Spinal cord (tissue), 10 donors: ENCODE results near the gene SUN1. TPM values are rescaled to one million over a fixed set of nuclear protein-coding genes. Genes with fewer than 3 reads are reported as not detected.
"Not testable (repeated sequence)": the region's sequence is repeated elsewhere in the genome, so short reads cannot be mapped to it uniquely, and the experiment has no call there.

Source experiments
- DNase-seq, 6 donors: peaks; one replicate each; pipeline versions ENCODE4 v3.0.0 to v3.0.0-alpha.2; 2013 to 2015; ENCODE audit warnings: low spot score in 6 of 6, low read depth in 4 of 6
- H3K27ac ChIP-seq: one replicate; pipeline ENCODE4 v1.5.1; 2013; ENCODE audit warnings: low read depth, low read length, control low read depth
- H3K27me3 ChIP-seq: one replicate; pipeline ENCODE4 v1.6.1; 2013; ENCODE audit warnings: low read length; ENCODE audit not compliant: control insufficient read depth, insufficient read depth
- H3K36me3 ChIP-seq: one replicate; pipeline ENCODE4 v1.6.1; 2013; ENCODE audit warnings: low read length; ENCODE audit not compliant: control insufficient read depth, insufficient read depth
- H3K4me1 ChIP-seq: one replicate; pipeline ENCODE4 v1.6.1; 2013; ENCODE audit warnings: low read length; ENCODE audit not compliant: control insufficient read depth, insufficient read depth
- H3K4me3 ChIP-seq: one replicate; pipeline ENCODE4 v1.5.1; 2013; ENCODE audit warnings: low read depth, low read length, control low read depth
- H3K9me3 ChIP-seq: one replicate; pipeline ENCODE4 v1.6.1; 2013; ENCODE audit warnings: low read length; ENCODE audit not compliant: control insufficient read depth, insufficient read depth
- WGBS: methylation state at CpG from one replicate; pipeline ENCODE4 v1.1.5; 2013; ENCODE audit warnings: missing lambda C conversion rate; ENCODE audit not compliant: insufficient coverage; 5-methylcytosine and 5-hydroxymethylcytosine counted together
- polyA plus RNA-seq, 2 donors: library from polyadenylated mRNA; unstranded; fragments of 120-200 nt; gene quantifications; one replicate each; pipeline ENCODE4 v1.2.1, GENCODE V29; 2013; ENCODE audit not compliant: insufficient read length in 2 of 2
- total RNA-seq, 2 donors: library from RNA; depleted of rRNA in 1 of 2; stranded (reverse); fragments of 120-200 nt in 1 of 2; fragments of >200 nt in 1 of 2; gene quantifications; one replicate each; pipeline versions ENCODE4 v1.2.3 to v1.2.4, GENCODE V29; 2013 to 2014
- donor health status: healthy.

SUN1 gene
- total and polyA plus RNA-seq, 4 donors, result 114 to 185 (median 170) TPM

GRCh38 chr7:908159-908581, 75.9 kb downstream of the SUN1 start:
- no peak overlapping the region for H3K27ac ChIP-seq
- peaks cover 63% of the 10 kb centered on the region for H3K36me3 ChIP-seq
- no peak for DNase-seq
- no peaks in the 10 kb centered on the region for H3K9me3 ChIP-seq
- H3K4me1 ChIP-seq, result peaks cover 39% of the 10 kb centered on the region
- H3K27me3 ChIP-seq, result peaks cover 21% of the 10 kb centered on the region
- H3K4me3 ChIP-seq, result no peak overlapping the region
- 72% methylated on average over 9 of the region's 12 CpGs for WGBS

DNA sequence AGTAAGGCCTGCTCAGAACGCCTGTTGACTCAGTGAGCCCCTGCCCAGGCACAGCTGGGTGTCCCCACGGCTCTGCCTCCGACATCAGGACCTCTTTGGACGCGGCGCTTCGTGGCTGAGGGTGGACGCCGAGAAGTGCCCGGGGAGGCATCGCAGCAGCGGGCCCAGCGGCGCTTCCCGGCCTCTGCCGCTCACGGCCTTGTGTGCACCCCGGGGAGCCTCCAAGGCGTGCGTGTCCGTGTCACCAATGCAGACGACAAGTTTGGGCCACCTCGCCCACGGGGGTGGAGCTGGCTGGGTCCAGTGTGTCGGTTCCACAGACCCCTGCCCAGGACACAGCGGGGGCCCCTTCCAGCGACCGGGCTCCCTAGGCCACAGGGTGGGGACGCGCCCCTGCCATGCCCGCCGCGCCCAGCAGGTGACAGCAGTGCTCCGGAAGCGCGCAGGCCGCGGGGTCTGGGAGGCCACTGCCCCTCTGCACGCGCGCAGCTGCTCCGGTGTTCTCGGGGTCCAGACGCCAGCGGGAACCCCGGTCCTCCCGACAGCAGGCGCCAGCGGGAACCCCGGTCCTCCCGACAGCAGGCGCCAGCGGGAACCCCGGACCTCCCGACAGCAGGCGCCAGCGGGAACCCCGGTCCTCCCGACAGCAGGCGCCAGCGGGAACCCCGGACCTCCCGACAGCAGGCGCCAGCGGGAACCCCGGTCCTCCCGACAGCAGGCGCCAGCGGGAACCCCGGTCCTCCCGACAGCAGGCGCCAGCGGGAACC, 76.5 kb downstream of the SUN1 start:
- H3K4me3 ChIP-seq, H3K9me3 ChIP-seq, H3K27ac ChIP-seq: not testable (repeated sequence)
- WGBS, result 16% methylated on average over 47 of the region's 73 CpGs
- peaks cover 21% of the 10 kb centered on the region for H3K27me3 ChIP-seq
- peak in 1 of 6 donors; percentile 55 for DNase-seq
- H3K36me3 ChIP-seq, result peaks cover 60% of the 10 kb centered on the region
- H3K4me1 ChIP-seq, result peaks cover 39% of the 10 kb centered on the region

DNA sequence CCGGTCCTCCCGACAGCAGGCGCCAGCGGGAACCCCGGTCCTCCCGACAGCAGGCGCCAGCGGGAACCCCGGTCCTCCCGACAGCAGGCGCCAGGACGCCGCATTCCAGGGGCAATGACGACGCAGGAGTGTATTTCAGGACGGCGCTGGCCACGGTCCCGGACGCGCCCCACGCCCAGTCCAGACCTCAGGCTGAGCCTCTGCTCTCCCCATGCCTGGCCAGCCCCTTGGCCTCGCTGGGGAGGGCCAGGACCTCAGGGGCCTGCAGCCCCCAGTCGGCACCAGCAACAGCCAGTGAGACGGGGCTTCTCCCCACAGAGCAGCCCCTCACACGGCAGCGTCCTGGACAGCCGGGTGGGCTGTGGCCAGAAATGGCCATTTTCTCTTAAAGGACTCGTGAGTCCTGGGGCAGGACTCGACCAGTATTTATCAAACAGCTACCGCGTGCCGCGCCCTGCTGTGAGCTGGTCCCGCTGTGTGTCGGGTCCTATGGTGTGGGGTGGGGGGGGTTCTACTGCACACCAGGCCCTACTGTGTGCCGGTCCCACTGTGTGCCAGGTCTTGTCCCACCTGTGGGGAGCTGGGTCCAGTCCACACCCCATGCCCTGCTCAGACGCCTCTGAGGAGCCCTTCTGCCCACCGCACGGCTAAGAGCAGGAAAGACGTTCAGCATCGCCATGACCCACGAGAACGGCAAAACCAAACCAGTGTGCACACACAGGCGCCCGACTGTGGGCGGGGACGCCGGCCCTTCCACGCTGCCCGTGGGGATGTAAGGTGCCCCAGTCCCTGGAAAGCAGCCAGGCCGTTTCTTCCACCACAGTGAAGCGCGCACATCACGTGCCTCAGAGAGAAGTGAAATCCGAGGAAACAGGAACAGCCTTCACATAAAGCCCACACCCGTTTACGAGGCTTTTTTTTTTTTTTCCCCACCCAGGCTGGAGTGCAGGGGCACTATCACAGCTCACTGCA, 77.4 kb downstream of the SUN1 start:
- no peak for DNase-seq
- Histone ChIP-seq H3K27me3 (peaks cover 21% of the 10 kb centered on the region), H3K27ac (no peak overlapping the region), H3K9me3 (no peaks in the 10 kb centered on the region), H3K36me3 (peaks cover 60% of the 10 kb centered on the region), H3K4me3 (no peak overlapping the region), H3K4me1 (peaks cover 46% of the 10 kb centered on the region)
- WGBS, result 30% methylated on average over 45 of the region's 58 CpGs

DNA sequence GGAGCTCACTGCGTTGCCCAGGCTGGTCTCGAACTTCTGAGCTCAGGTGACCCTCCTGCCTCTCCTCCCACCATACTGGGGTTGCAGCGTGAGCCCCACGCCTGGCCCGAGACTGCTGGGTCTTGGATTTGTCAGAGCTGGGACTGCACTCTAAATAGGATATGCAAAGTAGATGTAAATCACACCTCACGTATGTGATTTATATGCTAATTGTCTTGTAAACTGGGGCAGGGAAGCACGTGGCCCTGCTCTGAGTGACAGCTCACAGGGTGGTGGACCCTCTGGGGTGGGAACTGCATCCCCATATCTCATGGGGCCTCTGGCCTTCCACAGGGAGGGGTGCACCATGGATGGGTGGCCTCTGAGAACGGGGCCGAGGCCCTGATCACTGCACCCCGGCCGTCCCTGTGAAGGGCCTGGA, 78.2 kb downstream of the SUN1 start:
- 65% methylated on average over 9 of the region's 11 CpGs for WGBS
- Histone ChIP-seq H3K36me3 (peaks cover 64% of the 10 kb centered on the region), H3K4me1 (peaks cover 55% of the 10 kb centered on the region), H3K27ac (no peak overlapping the region), H3K27me3 (peaks cover 19% of the 10 kb centered on the region), H3K9me3 (no peaks in the 10 kb centered on the region), H3K4me3 (no peak overlapping the region)
- no peak for DNase-seq

DNA sequence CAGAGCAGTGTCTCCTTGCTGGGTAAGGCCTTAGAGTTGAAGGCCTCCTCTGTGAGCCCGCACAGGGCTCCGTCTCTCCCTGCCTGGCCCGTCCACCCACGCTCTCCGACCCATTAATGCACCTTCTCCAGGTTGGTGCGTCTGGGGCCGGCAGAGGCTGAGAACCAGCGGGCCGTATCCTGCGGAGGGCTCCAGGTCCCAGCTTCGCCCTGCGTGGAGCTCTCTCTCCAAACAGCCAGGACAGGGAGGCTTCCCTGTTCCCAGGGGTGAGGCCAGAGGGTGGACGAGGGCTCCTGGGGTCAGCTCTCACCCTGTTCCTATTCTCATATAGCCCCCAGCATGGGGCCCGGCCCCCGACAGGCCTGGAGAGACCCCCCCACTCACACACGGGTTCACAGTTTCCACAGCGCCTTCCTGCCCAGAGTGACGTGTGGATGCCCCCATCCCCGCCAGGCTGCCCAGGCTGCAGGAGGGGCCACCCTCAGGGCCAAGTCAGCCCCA, 78.7 kb downstream of the SUN1 start:
- H3K9me3 ChIP-seq, result no peaks in the 10 kb centered on the region
- no peak overlapping the region for H3K4me3 ChIP-seq
- peaks cover 58% of the 10 kb centered on the region for H3K4me1 ChIP-seq
- WGBS, result 84% methylated on average over 17 of the region's 19 CpGs
- no peak for DNase-seq
- no peak overlapping the region for H3K27ac ChIP-seq
- H3K27me3 ChIP-seq, result peaks cover 19% of the 10 kb centered on the region
- peaks cover 69% of the 10 kb centered on the region for H3K36me3 ChIP-seq

DNA sequence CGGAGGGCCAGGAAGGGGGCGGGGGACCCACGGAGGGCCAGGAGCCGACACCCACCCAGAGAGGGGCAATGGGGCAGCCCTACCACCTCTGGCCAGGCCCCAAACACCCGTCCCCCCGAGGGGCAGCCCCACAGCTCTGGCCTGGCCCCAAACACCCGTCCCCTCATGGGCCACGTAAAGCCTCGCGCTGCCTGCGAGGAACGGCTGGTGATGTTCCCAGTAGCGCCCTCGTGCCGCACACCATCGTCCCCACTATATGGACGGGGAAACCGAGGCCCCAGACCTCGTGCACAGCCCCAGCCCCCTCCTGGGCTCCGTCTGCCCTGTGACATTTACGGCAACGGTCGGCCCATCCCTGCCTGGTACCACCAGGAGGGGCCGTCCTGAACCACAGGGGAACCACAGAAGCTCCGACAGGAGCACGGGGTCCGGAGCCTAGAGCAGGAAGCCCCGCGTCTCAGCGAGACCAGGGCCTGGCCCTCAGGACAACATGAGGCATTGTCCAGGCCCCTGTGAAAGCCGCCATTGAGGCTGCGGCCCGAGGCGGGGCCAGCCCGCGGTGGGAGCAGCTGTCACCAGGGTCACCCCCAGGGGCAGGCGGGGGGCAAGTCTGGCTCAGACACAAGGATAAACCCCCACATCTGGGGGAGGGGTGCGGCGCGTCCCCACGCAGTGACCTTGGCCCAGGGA, 79.7 kb downstream of the SUN1 start:
- no peak overlapping the region for H3K27ac ChIP-seq
- peaks cover 67% of the 10 kb centered on the region for H3K4me1 ChIP-seq
- peaks cover 18% of the 10 kb centered on the region for H3K27me3 ChIP-seq
- H3K4me3 ChIP-seq, result no peak overlapping the region
- H3K9me3 ChIP-seq, result no peaks in the 10 kb centered on the region
- H3K36me3 ChIP-seq, result peaks cover 72% of the 10 kb centered on the region
- DNase-seq, result peak in 1 of 6 donors; percentile 48
- WGBS, result 77% methylated on average over 31 of the region's 41 CpGs

GRCh38 chr7:913736-914520, 81.7 kb downstream of the SUN1 start:
- H3K9me3 ChIP-seq, result no peaks in the 10 kb centered on the region
- peaks cover 65% of the 10 kb centered on the region for H3K4me1 ChIP-seq
- H3K4me3 ChIP-seq, result no peak overlapping the region
- H3K27ac ChIP-seq, result no peak overlapping the region
- peaks cover 65% of the 10 kb centered on the region for H3K36me3 ChIP-seq
- 78% methylated on average over 20 of the region's 31 CpGs for WGBS
- H3K27me3 ChIP-seq, result peaks cover 9% of the 10 kb centered on the region
- no peak for DNase-seq

- no peak overlapping the region for H3K4me3 ChIP-seq
- peaks cover 5% of the 10 kb centered on the region for H3K27me3 ChIP-seq
- WGBS, result 90% methylated on average over 11 of the region's 16 CpGs
- H3K4me1 ChIP-seq, result peaks cover 60% of the 10 kb centered on the region
- H3K9me3 ChIP-seq, result no peaks in the 10 kb centered on the region
- DNase-seq, result no peak
- no peak overlapping the region for H3K27ac ChIP-seq
- peaks cover 65% of the 10 kb centered on the region for H3K36me3 ChIP-seq
Measured at GRCh38 chr7:914521-915194, 82.4 kb downstream of the SUN1 start.
